Measurements from ENCODE around the gene CHST9. TPM values are rescaled to one million over a fixed set of nuclear protein-coding genes. Genes with fewer than 3 reads are reported as not detected.

Gene CHST9
- total RNA-seq, 6 experiments from 2014 or later: not detected

DNA sequence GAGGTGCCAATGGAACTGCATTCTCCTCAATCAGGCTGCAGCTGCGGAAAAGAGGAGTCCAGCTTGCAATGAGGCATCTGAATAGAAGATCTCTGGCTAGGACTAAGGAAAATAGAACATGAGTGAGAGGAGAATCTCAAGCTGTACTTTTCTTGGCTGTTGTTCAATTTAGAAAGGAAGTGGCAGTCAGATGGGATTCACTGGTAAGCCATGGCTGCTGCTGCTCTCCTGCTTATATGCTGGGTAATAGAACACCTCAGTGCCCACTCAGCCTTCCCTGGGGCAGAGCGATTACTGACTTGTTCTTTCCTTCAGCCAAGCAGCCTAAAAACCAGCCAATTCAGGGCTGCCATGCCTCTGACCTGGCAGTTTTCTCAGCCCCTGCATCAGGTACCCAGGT, 17.6 kb upstream of the CHST9 start:
- Mint-ChIP-seq H3K4me1 (ENCODE audit: low read depth) (no peaks in the 10 kb centered on the region), H3K9me3 (peaks cover 43% of the 10 kb centered on the region), H3K36me3 (ENCODE audit: low read depth) (no peaks in the 10 kb centered on the region), H3K27ac (no peak overlapping the region), H3K27me3 (ENCODE audit: insufficient read depth) (no peaks in the 10 kb centered on the region; the same call in 1 of the 2 replicates), H3K4me3 (no peak overlapping the region)
- TF ChIP-seq, protein P1, sequence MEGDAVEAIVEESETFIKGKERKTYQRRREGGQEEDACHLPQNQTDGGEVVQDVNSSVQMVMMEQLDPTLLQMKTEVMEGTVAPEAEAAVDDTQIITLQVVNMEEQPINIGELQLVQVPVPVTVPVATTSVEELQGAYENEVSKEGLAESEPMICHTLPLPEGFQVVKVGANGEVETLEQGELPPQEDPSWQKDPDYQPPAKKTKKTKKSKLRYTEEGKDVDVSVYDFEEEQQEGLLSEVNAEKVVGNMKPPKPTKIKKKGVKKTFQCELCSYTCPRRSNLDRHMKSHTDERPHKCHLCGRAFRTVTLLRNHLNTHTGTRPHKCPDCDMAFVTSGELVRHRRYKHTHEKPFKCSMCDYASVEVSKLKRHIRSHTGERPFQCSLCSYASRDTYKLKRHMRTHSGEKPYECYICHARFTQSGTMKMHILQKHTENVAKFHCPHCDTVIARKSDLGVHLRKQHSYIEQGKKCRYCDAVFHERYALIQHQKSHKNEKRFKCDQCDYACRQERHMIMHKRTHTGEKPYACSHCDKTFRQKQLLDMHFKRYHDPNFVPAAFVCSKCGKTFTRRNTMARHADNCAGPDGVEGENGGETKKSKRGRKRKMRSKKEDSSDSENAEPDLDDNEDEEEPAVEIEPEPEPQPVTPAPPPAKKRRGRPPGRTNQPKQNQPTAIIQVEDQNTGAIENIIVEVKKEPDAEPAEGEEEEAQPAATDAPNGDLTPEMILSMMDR (IDR thresholded peaks at IDR 0.05): no peak
- DNase-seq: no peak

GRCh38 chr18:27198036-27198435, 12.9 kb upstream of the CHST9 start:
- Mint-ChIP-seq H3K9me3 (peaks cover 43% of the 10 kb centered on the region), H3K27me3 (ENCODE audit: insufficient read depth) (no peaks in the 10 kb centered on the region), H3K4me1 (ENCODE audit: low read depth) (no peaks in the 10 kb centered on the region), H3K27ac (no peak overlapping the region), H3K4me3 (no peak overlapping the region), H3K36me3 (ENCODE audit: low read depth) (no peaks in the 10 kb centered on the region)
- DNase-seq: no peak
- TF ChIP-seq, protein P1 (IDR thresholded peaks at IDR 0.05): no peak

DNA sequence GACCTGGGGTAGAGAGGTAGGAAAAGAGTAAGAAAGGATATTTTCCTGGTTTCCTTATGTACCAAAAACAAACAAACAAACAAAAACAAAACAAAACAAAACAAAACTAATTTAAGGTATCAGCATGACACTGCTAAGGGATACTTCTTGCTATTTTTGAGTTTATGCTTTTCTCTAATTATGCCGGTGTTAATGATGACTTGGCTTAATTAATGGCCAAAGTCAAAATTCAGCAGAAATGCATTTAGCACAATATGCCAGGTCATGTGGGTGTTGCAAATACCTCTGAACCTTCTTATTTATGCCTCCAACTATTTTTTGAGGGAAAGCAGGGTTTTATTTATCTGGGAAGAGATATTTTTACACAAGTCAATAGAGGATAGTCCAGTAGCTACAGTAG, 3.2 kb upstream of the CHST9 start:
- TF ChIP-seq, protein P1 (IDR thresholded peaks at IDR 0.05): no peak
- H3K27me3 Mint-ChIP-seq (ENCODE audit: insufficient read depth): peaks cover 3% of the 10 kb centered on the region; the same call in 1 of the 2 replicates
- no peaks in the 10 kb centered on the region for H3K36me3 Mint-ChIP-seq (ENCODE audit: low read depth)
- no peak overlapping the region for H3K27ac Mint-ChIP-seq
- no peaks in the 10 kb centered on the region for H3K4me1 Mint-ChIP-seq (ENCODE audit: low read depth)
- H3K9me3 Mint-ChIP-seq: peaks cover 24% of the 10 kb centered on the region
- DNase-seq: no peak
- no peak overlapping the region for H3K4me3 Mint-ChIP-seq

- DNase-seq: no peak
- Mint-ChIP-seq H3K27me3 (ENCODE audit: insufficient read depth) (peaks cover 3% of the 10 kb centered on the region; the same call in 1 of the 2 replicates), H3K36me3 (ENCODE audit: low read depth) (no peaks in the 10 kb centered on the region), H3K27ac (no peak overlapping the region), H3K9me3 (peaks cover 20% of the 10 kb centered on the region), H3K4me3 (no peak overlapping the region), H3K4me1 (ENCODE audit: low read depth) (no peaks in the 10 kb centered on the region)
- TF ChIP-seq, protein P1 (IDR thresholded peaks at IDR 0.05): no peak
These were observed 789 bp upstream of the CHST9 start for GRCh38 chr18:27185897-27186296.

- Mint-ChIP-seq H3K36me3 (ENCODE audit: low read depth) (no peaks in the 10 kb centered on the region), H3K4me1 (ENCODE audit: low read depth) (no peaks in the 10 kb centered on the region), H3K9me3 (peaks cover 21% of the 10 kb centered on the region), H3K4me3 (no peak overlapping the region), H3K27ac (no peak overlapping the region), H3K27me3 (ENCODE audit: insufficient read depth) (peaks cover 3% of the 10 kb centered on the region; the same call in 1 of the 2 replicates)
- TF ChIP-seq, protein P1 (IDR thresholded peaks at IDR 0.05): no peak
- no peak for DNase-seq
These were observed 738 bp downstream of the CHST9 start for GRCh38 chr18:27184115-27185024.

Data from HFFc6 (cell line).